ENCODE results near the gene SVEP1.

DNA sequence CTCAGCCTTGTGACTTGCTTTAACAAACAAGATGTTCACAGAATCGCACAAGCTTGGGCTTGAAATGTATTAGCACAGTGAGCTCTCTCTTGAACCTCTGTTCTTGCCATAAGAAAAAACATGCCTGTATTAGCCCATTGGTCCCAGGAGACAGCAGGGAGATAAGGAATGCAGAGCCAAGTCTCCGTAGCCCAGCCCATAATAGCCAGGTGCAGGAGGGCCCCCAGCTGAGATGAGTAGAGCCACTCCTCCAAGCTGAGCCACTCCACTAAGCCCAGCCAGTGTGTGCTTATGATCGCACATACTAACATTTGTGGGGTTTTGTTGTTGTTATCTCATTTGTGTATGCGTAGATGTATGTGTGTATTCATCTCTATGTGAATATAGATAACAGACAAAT lies 21.6 kb upstream of the SVEP1 start:
- no peak for TF ChIP-seq POLR2AphosphoS5 (IDR thresholded peaks at IDR 0.05)
- TF ChIP-seq, protein P1, sequence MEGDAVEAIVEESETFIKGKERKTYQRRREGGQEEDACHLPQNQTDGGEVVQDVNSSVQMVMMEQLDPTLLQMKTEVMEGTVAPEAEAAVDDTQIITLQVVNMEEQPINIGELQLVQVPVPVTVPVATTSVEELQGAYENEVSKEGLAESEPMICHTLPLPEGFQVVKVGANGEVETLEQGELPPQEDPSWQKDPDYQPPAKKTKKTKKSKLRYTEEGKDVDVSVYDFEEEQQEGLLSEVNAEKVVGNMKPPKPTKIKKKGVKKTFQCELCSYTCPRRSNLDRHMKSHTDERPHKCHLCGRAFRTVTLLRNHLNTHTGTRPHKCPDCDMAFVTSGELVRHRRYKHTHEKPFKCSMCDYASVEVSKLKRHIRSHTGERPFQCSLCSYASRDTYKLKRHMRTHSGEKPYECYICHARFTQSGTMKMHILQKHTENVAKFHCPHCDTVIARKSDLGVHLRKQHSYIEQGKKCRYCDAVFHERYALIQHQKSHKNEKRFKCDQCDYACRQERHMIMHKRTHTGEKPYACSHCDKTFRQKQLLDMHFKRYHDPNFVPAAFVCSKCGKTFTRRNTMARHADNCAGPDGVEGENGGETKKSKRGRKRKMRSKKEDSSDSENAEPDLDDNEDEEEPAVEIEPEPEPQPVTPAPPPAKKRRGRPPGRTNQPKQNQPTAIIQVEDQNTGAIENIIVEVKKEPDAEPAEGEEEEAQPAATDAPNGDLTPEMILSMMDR (IDR thresholded peaks at IDR 0.05) = no peak
